Activated CD4-positive, alpha-beta T cell treated with anti-CD3 and anti-CD28 coated beads, Interleukin-2, amount 50 U/mL, for 16 hours (primary cell): ENCODE measurements around the gene DRGX.

Experiments used
- DNase-seq: peaks from one replicate; pipeline ENCODE4 v3.0.0-alpha.2; 2020

Gene DRGX

DNA sequence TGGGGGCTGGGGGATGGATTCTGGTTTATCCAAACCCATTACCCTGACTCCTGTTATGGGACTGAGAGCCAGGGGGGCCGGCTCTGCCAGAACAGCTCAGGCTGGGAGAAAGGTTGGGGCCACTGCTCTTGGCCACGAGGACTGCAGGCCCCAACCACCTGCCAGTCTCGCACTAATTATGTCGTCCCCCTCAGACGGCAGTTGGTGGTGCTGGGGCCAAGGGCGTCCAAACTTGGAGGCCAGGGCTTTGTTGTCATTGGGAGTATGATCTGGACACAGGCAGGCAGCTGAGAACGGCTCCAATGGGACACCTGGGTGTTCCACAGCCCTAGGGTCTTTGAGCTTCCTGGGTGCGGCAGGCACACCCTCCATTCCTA is 34.7 kb downstream of the DRGX start:
- DNase-seq, result no peak

DNA sequence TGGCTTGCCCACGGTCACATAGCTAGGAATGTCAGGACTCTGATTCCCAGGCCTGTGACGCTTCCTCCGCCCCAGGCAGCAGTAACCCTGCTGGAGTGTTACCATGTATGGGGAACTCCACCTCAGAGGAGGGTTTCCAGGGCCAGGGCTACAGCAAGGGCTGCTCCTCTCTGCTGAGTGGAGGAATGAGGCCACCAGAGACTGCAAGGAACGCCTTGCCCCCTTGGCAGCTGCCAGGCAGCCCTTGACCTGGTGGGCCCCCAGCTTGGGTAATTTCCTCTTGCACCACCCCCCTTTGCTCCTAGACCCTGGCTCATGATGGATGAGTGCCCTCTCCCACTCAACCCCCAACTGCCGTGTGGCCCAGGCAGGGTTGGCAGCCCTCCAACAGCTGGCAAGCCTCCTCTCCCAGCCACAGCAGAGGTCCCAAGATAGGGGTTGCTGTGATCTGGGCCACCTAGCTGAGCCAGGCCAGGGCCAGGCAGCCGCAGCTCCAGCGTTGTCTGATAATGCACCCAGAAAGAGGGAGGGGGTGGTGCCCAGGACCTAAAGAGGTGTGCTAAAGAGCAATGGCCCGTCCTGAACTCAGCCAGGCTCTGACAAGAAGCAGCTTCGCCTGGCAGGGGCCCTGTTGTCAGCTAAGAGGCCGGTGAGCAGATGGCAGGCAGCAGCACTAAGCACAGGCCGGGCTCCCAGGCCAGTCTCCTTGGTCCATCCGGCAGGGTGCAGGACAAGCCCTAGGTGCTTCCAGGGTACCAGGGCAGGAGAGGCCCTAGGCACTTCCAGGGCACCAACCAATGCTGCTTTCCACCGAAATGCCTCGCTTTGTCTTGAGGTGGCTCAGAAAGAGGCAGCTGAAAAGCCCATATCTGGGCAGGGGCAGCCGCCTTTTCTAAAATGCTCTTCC is 35.4 kb downstream of the DRGX start:
- DNase-seq, result no peak

DNA sequence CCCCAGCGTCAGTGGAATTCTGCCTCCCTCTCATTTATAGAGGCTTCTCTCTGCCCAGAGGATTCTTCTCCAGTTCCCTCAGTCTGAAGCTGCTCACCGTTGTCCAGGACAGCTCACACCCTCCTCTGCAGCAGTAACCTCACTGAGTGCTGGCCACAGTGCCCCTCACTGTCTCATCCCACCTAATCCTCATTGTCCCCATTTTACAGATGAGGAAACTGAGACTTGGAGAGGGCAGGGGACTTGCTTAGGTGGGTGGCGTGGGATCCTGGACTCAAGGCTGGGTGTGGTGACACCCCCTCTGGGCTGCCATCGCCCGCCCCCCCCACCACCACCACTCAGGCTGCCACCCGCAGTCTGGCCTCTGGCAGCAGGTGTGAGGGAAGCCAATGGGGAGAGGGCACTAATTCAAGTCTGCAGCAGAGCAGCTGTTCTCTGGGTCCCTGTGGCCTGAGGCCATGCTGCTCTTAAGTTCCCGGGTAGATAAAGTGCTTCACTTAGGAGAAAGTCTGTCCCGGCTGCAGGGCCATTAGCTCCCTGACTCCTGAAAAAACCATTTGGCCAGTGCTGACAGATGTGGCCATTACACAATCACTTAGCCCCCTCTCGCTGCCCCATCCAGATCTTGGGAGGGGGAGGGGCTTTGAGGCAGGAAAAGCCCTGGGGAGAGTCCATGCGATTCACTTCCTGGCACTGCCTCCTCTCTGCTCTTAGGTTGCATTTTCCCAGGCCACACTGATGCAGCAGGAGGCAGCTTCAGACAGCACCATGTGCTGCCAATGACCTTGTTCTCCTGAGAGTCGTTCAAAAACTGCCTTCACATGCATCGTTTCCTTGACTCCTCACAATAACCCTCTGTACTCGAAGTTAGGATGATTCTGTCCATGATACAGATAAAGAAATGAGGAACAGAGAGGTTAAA is 36.3 kb downstream of the DRGX start:
- DNase-seq, result no peak

DNA sequence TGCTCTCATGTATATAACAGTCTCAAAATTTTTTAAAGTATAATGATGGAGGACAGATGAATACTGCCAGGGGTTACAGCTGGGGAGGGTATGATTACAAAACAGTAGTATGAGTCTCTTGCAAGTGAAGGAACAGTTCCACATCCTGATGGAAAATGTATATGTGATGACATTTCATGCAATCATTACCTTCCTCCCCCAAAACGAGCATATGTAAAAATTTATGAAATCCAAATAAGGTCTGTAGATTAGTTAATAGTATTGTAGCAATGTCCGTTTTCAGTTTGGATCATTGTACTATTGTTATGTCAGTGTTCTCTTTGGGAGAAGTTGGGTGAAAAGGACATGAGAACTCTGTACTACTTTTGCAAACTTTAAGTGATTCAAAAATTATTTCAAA is 38.0 kb downstream of the DRGX start:
- DNase-seq, result no peak

DNA sequence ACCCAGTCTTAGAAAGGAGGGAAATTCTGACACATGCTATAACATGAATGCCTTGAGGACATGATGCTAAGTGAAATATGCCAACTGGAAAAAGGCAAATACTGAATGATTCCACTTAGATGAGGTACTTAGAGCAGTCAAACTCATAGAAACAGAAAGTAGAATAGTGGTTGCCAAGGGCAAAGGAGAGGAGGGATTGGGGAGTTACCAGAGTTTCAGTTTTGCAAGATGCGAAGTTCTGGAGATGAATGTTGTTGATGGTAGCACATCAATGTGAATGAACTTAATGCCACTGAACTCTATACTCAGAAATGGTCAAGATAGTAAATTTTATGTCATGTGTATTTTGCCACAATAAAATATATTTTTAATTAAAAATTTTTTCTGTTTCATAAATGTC is 38.9 kb downstream of the DRGX start:
- DNase-seq, result peak; percentile 44

DNA sequence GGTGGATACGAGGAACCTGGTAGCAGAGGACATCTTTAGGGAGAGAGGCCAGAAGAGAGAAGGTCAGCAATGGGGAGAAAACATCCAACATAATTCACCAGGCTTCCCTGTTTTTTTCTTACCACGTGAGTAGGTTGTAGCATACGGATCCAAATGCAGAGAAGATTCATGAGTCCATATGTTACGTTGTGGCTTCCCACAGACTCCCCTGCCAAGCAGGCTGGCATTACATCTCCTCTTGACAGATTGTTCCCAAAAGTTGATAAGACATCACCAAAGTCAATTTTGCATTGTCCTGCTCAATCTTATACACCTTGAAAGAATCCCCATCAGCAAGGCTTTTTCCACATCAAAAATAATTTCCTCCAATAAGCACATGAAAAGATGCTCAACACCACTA is 39.7 kb downstream of the DRGX start:
- DNase-seq, result no peak

DNA sequence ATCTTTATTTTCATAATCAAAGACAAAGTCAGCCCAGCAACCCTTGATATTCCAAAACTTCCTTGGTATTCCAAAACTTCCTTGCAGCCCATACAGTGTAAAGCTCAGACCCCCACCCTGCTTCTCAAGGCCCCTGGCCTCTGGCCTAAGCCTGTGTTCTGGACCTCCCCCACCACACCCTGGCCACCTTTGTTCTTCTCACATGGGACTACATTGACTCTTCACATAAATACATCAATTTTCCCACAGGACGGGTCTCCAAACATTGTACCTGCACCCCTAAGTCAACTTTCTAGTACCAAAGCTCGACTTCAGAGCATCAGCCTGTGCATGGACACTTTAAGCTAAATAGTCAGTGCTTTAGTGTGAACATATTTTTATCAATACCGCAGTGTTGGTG is 40.7 kb downstream of the DRGX start:
- DNase-seq, result no peak

DNA sequence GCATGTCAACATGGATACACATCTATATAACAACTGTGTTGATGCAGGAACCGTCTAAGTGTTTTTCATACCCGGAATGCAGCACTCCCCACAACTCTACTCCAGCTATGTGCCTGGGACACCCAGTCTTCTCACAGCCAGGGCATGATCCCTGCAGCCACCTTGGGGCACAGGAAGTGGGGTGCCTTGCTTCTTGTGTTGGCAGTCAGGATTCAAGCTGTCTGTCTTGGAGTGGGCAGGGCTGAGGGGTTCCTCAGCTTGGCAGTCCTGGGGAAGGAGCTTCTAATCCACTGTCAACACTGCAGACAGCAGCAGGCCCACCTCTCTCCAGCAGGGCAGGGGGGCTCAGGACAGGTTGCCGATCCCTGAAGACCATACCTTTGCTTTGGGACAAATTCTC is 41.3 kb downstream of the DRGX start:
- no peak for DNase-seq

DNA sequence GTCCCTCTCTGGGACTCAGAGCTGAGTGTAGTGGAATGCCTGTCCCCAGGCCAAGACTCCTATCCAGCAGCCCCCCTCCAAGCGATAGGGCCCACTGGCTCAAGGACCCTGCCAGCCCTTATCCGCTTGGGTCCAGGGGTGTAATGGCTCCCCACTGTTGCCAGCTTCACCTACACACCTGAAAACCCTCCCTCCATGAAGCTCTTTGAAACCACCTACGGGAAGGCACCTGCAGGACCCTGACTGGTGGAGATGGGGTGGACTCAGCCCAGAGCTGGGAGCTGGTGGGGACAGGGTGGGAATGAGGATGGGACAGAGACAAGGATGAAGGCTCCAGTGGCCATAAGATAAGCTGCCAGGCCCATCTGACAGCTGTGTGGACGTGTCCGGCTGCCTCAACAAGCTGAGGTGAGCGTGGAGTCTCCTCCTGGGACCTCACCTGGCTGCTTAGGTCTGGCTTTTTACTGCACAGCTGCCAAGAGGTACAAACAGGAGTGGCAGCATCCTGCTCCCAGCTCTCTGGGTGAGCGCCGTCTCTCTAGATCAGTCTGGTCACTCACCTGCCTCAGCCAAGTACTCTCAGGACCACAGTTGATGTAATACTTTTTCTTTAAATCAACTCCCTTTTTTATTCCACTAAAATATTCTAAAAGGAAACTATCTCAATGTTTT is 41.9 kb downstream of the DRGX start:
- DNase-seq, result no peak

DNA sequence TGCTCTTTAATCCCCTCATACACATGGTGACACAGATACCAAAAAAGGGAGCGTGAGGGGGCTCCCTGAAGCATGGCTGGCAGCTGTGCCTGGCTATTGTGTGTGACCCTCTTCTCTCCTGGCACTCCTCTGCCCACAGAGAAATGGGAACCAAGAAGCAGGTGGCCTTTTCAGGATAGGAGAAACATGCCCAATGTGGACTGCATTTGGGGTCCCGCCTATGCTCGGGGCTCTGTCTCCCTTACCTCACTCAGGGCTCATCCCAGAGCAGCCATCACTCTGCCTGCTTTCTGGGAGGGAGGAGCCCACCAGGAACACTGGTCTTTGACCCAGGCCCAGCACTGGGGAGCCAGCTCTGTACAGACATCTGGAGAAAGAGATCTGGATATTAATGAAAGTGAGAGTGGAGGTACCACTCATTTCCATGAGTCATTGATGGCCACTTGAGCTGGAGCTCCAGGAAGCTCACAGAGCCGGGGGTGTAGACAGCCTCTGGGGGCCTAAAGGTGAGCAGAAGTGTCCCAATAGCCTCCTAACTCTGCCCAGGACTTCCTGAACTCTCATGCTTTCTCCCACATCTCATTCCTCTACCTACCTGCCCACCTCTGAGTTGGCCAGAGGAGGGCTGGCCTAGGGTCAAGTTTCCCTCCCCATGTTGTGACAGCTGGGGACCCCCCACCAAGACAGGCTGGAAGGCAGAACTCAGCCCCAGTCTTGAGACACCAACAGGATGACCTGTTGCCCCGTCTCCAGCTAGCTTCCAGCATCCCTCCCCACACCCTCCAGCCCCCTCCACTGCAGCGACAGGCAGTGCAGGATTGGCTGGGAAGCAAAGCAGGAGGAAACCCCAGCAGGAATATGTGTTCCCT is 42.6 kb downstream of the DRGX start:
- DNase-seq, result no peak

DNA sequence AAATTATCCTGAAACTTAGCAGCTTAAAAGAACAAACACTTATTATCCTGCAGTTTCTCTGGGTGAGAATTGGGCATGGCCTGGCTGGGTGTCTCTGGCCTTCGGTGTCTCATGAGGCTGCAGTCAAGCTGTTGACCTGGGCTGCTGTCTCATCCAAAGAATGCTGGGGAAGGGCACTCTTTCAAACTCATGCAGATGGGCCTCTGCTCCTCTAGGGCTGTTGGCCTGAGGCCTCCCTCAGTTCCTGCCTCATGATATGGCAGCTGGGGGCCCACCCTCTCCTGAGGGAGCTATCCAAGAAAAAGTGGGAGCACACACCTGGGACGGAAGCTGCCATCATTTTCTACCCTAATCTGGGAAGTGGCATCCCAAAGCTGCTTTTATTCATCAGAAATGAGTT is 43.6 kb downstream of the DRGX start:
- no peak for DNase-seq

DNA sequence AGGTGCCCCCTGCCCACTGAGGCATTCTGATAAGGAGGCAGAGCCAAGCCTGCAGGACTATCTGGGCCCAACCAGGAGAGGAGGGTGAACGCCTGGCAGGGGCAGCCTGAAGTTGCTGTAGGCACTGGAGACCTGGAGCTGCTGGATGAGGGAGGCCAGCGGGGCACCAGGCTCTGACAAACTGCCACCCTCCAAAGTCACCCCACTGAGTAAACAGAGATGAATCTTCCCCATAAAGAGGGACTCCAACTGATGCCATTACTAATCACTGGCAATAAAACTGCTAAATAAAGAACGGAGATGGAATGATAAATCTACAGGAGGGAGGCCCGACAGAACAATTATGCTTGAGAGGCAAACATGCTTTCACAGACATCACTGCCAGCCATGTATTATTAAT is 44.2 kb downstream of the DRGX start:
- no peak for DNase-seq

DNA sequence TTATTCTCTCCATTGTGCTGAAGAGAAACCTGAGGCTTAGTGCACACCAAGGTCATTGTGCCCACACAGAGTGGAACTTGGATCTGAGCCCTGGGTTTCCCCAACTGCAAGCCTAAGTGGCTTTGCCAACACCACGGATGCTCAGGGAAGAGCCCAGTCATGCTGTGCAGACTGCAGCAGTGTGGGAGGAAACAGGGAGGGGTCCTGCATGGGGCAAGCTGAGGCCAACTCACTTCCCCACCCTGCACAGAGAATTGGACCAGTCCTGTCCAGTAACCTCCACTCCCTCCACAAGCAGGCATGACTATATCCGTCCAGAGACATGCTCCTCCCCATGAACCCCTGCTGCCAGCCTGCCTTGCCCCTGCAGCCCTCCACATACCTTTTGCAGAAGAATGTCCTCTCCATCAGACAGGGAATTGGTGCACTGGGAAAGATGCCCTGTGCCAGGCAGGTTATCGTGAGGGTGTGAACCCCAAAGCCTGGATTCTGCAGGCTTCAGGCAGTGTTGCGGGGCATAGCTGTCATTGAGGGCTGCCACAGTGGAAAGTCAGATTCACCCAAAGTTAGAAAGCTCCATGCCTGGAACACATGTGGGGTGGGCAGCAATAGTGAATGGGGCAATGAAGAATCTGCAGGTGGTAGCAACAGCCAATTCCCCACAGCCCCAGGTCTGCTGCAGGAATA is 44.9 kb downstream of the DRGX start:
- no peak for DNase-seq

DNA sequence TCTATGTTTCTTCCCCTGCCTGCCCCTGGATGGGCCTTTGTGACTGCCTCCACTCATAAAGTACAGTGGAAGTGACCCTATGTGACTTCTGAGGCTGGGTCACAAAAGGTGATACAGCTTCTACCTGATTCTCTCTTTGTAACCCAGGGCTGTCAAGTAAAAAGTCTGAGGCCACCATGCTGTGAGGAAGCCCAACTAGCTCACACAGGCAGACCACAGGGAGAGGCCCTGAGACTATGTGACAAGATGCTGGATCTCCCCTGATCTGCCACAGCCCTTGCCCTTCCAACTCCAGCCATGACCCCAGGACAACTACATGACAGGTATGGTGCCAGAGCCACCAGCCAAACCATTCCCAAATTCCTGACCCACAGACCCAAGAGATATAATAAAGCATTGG is 45.8 kb downstream of the DRGX start:
- no peak for DNase-seq

DNA sequence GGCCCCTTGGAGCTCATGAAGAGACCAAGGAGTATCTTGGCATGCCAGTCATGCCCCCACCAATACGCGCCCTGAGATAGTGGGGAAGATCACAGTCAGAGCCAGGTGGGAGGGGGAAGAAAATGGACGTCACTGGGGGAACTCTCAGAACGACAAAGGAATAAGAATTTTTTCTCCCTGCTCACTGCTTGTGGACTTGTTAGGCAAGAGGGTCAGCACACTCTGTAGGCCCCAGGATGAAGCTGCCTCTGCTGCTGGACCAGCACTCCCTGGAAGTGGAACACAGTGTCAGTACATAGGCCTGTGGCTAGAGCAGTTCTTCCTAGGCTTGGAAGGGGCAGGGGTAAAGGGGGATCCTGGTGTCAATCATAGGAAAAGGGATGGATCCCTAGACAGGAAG is 46.5 kb downstream of the DRGX start:
- DNase-seq, result no peak

DNA sequence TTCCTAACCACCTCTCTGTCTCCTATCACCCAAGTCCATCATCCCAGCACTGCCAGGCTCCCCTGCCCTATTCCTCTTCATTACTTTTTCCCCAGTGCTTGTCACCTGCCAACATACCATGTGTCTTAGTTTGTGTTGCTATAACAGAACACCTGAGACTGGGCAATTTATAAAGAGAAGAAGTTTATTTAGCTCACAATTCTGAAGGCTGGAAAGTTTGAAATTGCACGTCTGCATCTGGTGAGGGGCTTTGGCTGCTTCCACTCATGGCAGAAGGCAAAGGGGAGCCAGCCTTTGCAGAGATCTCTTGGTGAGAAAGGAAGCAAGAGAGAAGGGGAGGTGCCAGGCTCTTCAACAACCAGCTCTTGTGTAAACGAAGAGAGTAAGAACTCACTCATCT is 47.3 kb downstream of the DRGX start:
- no peak for DNase-seq

DNA sequence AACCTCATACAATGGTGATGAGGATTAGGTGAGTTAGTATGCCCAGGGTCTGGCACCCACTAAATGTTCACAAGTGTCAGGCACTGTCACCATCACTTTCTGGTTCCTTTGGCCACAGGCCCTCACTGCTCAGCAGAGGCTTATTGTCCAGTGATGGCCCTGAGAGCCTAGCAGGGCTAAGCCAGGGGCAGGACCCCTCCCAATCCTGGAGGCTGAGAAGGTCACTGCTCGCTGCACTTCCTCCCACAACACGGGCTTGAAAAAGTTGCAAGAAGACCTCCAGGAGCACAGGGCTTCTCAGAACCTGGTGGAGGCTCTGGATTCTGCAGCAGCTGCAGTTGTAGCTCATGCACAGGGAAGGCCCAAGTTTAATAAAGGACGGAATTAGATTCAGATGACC is 48.1 kb downstream of the DRGX start:
- no peak for DNase-seq

DNA sequence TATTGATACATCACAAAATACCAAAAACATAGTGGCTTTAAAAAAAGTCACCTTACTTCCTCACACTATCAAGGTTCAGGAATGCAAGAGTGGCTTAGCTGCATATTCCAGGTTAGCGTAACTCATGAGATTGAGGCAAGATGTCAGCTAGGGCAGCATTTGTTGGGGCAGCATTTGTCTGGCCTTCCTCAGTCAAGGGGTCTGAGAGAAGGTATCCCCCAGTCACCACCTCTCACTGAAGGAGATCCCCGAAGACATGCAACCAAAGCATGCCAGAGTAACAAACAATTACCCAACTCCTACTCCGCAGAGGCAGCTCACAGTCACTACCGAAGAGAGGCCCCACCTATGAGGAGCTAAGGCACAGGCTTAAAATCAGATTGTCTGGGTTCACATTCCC is 48.5 kb downstream of the DRGX start:
- no peak for DNase-seq

DNA sequence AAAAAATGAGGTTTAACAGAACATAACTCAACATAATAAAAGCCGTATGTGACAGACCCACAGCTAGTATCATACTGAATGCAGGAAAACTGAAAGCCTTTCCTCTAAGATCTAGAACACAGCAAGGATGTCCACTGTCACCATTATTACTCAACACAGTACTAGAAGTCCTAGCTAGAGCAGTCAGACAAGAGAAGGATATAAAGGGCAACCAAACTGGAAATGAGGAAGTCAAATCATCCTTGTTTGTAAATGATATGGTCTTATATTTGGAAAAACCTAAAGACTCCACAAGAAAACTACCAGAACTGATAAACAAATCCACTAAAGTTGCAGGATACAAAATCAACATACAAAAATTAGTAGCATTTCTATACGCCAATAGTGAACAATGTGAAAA is 51.0 kb downstream of the DRGX start:
- no peak for DNase-seq

DNA sequence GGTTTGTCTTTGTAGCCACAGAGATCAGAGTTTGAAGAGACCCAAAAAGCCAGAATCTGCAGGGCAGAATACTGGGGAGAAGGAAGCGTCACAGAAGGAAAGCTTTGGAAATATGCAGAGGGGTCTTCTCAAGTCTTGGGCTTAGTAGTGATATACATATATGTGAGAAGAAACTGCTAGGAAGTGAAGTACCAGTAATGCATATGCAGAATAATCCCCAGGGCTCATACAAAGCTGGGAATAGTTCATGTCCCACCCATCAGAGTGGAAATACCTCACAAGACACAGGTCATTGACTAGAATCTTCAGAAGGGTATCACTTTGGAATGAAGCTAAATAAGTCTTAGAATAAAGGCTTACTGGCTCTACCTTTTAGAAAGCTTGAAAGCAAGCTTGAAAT is 57.3 kb downstream of the DRGX start:
- DNase-seq, result no peak

DNA sequence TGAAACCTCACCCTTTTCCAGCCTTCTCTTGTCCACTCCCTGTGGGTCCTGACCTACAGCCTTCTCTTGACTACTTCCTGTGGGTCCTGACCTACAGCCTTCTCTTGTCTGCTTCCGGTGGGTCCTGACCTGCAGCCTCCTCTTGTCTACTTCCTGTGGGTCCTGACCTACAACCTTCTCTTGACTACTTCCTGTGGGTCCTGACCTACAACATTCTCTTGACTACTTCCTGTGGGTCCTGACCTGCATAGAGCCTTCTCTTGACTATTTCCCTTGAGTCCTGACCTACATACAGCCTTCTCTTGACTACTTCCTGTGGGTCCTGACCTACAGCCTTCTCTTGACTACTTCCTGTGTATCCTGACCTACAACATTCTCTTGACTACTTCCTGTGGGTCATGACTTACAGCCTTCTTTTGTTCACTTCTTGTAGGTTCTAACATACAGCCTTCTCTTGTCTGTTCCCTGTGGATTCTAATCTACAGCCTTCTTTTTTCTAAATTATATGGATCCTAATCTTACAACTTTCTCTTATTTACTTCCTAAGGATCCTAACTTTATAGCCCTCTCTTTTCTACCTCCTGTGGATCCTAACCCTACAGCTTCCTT is 60.4 kb downstream of the DRGX start:
- peak; percentile 12 for DNase-seq

DNA sequence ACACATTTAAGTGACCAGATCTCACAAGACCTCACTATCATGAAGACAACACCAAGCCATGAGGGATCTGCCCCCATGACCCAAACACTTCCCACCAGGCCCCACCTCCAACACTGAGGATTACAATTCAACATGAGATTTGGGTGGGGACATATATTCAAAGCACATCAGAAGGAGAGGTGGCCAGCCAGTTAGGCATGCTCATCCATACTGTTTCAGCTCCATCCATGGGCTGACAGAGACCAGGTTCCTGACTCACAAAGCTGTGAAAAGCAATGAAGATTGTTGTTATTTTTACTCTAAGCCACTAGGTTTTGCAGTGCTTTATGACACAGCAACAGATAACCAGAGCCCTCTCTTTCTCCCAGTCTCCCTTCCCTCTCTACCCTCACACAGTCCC is 60.9 kb downstream of the DRGX start:
- no peak for DNase-seq
